HG03175 (cell line): ENCODE measurements around the gene USP20.
A peak's percentile ranks its signal among the peaks of the same experiment; 100 is the strongest.

ENCODE experiments used
- ATAC-seq: cut with Tn5 transposase; IDR thresholded peaks from one replicate; pipeline ENCODE4 v1.9.1; 2021; ENCODE audit warnings: mild to moderate bottlenecking, moderate library complexity; ENCODE audit not compliant: unreplicated experiment

USP20 gene

DNA sequence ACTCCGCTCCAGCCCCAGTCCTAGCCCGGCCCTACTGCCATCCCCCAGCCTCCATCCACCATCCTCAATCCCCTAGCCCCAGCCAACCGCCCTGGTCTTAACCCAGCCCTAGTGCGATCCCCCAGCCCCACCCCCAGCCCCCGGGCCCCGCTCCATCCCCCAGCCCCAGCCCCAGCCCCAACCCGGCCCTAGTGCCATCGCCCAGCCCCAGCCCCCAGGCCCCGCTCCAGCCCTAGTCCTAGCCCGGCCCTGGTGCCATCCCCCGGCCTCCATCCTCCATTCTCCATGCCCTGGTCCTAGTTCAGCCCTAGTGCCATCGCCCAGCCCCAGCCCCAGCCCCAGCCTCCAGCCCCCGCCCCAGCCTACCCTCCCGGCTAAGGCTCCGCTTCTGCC lies 11.7 kb upstream of the USP20 start:
- no peak for ATAC-seq

GRCh38 chr9:129823935-129824601 lies 11.2 kb upstream of the USP20 start, which contains the start of gene TOR1A:
TOR1A (minus strand) TSS chr9:129824136; CDS start chr9:129824085, 51 bp downstream.
- ATAC-seq: peak; percentile 90

GRCh38 chr9:129826344-129826743 lies 8.9 kb upstream of the USP20 start:
- ATAC-seq: no peak

GRCh38 chr9:129826759-129827158 lies 8.5 kb upstream of the USP20 start:
- no peak for ATAC-seq

- no peak for ATAC-seq
These were observed 7.2 kb upstream of the USP20 start for GRCh38 chr9:129828051-129828450.

GRCh38 chr9:129828969-129829368 lies 6.3 kb upstream of the USP20 start:
- no peak for ATAC-seq

DNA sequence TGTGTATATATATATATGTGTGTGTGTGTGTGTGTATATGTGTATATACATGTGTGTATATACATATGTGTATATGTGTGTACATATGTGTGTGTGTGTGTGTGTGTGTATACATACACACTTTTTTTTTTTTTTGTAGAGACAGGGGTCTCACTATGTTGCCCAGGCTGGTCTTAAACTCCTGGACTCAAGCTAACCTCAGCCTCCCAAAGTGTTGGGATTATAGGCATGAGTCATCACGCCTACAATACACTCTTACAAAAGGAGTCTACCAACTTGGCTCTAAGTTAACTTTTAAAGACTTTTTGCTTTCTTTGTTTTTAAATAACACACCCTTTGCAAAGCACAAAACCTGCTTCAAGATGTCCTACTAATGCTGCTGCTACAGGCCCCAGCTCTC lies 2.3 kb upstream of the USP20 start:
- ATAC-seq: no peak

GRCh38 chr9:129834489-129835127 lies 650 bp upstream of the USP20 start:
- ATAC-seq: no peak

DNA sequence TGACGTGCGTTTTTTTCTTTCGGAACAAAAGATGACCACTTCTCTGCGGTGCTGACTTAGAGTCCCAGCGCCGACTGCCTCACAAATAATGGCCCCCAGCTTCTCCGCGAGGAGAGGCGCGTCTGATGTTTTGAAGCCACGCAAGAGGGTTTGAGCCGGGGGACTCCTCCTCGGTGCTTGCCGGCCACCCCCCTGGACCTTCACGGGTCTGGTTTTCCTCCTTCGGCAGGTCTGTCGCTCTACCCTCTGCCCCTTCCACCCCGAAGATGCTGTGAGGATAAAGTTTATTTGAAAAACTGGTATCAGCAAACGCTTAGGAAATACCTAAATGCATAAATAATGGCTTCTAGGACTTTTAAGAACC lies 584 bp downstream of the USP20 start:
- ATAC-seq: no peak

DNA sequence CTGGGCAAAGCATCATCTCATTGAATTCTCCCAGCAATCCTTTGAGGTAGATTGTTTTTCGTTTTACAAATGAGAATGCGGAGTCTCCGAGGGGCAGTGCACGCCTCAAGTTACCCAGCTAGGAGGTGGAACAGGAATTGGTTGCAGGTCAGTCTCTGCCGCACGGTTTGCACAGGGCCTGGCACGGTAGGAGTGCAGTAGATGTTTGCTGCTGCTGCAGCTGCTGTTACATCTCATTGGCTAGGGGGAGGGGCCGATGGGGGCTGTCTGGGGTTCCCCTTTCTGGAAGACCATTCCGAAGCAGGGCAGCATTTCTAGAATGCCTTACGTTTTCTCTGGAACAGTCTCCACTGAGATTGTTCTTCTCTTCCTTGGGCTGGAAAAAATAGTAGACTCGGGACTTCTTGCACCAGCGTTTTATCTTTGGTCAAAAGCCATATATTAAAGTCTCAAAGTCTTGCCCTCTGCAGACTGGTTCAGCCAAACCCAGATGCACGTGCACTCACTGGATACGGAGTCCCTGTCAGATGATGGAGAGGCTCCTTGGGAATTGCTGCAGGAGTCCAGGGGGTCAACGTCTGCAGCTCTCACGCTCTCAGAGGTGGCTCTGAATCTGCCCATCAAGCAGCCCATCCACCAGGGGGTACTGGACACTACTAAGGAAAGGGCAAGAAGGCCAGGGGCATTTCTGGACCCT lies 1.2 kb downstream of the USP20 start:
- no peak for ATAC-seq

- no peak for ATAC-seq
These were observed 3.5 kb downstream of the USP20 start for GRCh38 chr9:129838707-129839259.

DNA sequence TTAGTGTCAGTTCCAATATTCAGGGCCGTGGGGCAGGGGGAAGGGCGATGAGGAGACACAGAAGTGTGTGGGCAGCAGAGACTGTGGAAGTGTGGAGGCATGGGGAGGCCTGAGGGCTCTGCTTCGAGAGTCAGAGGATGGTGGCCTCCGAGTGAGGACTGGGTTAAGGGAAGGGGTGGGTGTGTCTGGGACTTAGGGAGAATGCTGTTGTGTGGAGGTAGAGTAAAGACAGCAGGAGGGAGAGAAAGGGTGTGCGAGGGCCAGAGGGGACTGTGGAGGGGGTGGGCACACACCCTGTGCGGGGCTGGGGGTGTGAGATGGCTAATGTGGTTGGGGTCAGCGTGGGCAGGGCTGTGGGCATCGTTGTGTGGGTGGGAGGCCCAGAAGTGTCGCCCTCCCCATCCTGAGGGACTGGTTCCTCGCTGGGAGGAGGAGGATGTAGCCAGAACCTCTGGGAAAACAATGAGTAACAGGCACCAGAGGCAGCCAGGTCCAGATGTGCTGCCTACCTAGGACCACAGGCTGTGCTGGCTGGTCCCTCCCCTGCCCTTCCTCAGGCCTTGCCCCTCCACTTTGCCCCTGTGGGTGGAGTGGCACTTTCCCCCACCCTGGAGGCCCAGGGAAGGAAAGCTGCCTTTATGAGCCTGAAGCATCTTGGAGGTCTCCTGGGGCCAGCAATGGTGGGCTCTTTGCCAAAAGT lies 4.2 kb downstream of the USP20 start:
- ATAC-seq: no peak

DNA sequence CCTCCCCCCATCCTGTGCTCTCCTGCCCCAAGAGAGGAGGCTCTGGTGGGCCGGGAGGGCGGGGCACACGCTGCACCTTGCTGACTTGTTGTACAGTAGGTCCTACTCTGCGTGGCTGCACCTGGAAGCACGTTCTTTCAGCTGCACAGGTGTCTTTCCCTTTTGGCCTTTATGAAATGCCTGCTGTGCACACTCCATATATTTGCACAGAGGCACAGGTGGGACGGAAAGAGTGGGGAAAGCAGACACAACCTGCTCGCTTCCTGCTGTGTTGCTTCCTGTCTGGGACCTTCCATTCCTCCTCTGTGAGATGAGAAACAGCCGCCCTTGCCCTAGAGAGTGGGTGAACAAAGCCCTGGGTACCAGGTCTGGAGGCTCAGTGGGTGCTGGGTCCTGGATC lies 4.8 kb downstream of the USP20 start:
- no peak for ATAC-seq

GRCh38 chr9:129841071-129841470 lies 5.8 kb downstream of the USP20 start:
- no peak for ATAC-seq

DNA sequence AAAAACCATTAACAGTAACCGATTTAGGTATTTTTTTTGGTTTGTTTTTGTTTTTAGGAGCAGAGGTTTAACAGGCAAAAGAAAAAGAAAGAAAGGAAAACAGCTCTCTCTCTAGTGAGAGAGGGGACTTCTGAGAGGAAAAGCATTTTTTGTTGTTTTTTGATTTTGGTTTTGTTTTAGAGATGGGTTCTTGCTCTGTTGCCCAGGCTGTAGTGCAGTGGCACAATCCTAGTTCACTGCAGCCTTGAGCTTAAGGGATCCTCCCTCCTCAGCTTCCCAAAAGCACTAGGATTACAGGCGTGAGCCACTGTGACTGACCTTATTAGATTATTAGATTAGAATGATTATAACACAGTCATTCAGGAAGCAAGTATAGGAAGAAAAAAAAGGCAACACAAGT lies 10.1 kb downstream of the USP20 start:
- ATAC-seq: no peak

DNA sequence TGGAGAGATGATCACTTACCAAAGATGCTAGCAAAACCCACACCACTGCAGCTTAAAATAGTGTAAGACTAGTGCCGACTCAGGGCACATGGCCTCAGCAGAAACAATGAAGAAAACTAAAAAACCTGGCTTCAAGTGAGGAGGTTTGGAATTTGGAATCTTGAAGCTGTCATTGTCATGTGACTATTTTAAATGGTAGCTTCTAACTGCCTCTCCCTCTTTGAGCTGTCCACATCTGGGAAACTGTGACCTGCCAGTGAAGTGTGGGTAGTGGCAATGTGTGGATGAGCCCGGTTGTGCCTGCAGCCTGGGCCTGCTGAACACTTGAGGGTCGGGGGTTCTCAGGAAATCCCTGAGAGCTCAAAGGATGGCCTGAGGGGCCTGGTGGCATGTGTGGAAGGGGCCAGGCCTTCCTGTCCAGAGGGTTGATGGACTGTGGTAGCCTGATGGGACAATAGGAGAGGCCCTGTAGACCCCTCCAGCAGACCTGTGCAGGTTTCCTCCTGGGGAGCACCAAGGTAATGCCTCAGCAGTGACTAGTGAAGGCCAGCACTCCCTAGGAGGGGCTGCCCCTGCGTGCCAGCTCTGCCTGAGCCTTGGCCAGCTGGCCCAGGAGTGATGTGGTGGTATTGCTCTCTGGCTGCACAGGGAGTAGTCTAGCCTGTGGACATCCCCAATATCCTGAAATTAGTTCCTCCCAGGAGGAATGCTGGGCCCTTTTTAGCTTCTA lies 13.6 kb downstream of the USP20 start:
- no peak for ATAC-seq

- ATAC-seq: no peak
These were observed 14.6 kb downstream of the USP20 start for GRCh38 chr9:129849901-129850300.

DNA sequence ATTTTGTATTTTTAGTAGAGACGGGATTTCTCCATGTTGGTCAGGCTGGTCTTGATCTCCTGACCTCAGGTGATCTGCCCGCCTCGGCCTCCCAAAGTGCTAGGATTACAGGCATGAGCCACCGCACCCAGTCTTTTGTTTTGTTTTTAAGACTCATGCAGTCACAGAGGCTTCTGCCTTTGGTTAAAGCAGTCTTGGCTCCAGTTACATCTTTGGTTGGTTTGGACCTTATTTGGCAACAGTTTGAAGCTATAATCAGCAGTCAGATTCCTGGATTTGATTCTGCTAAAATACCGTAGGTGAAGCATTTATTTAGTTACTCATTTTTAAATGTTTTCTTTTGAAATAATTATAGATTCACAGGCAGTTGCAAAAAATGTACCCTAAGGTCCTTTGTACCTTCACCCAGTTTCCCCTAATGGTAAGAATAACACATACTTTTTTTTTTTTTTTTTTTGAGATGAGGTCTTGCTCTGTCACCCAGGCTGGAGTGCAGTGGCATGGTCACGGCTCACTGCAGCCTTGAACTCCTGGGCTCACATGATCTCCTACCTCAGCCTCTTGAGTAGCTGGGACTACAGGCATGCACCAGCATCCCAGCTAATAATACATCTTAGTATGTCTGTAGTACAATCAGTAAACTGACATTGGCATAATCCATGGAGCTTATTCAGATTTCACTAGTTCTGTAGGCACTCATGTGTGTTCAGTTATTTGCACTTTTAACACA lies 15.7 kb downstream of the USP20 start:
- no peak for ATAC-seq

- ATAC-seq: no peak
These were observed 16.6 kb downstream of the USP20 start for GRCh38 chr9:129851821-129852220.

DNA sequence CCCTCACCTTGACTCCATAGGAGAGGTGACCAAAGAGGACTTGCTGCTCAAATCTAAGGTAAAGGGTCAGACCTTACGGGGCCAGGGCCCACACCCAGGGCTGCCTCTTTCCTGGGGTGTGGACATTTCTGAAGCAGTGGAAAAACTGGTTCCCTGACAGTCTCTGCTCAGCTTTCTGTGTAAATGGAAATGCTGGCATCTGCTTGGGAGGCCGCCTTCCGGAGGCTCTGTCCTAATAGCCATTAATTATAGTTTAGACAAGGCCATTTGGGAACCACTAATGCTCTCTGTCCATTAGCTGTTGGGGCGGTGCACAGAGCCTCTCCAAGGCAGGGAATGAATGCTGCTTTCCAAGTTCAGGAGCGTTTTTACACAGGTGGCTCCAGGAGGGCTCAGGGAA lies 17.3 kb downstream of the USP20 start:
- no peak for ATAC-seq
